GM19193 (cell line): ENCODE results near the gene DNMT3L.
"Not testable (repeated sequence)": the region's sequence is repeated elsewhere in the genome, so short reads cannot be mapped to it uniquely, and the experiment has no call there.

Source experiments
- POLR2A ChIP-seq: IDR thresholded peaks from 4 replicates; pipeline ENCODE4 v1.6.1; 2011; ENCODE audit not compliant: insufficient read depth, insufficient read length; ENCODE audit errors: extremely low read depth

Gene DNMT3L

DNA sequence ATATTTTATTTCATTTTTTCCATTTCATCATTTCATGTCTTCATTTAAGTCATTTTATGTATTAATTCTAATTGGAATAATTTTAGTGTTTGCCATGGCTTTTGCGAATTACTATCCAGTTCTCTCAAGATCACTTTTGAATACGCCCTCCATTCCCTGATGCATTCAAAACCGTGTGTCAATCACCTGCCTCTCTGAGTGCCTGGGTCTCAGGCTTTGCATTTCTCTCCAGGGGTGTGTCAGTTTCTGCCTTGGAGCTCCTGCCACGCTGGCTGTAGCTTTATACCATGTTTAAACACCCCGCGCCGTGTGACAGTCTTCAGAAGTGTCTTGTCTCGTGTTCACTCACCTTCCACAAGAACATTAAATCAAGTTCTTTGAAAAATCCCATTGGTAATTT is 7.4 kb upstream of the DNMT3L start:
- TF ChIP-seq POLR2A: no peak

DNA sequence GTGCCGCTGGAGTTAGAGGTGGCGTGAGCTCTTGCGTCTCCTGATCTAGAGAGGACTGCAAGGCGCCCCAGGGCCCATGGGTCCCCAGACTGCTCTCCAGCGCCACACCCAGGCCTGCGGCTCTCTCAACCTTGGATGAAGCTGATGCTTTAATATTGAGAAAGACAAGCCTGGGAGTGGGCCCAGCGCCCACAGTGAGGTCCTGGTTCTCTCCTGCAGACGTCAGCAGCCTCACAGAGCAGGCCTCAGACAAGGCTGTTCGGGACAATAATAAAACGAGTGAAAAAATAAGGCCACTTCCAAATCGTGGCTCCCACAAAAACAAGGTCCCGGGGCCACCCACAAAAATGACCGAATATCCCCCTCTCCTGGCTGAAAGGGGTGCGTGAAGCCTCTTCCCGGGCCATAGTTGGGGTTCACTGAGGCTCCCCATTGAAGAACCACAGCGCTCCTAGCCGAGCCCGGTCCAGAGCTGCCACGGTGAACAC is 6.0 kb upstream of the DNMT3L start:
- no peak for TF ChIP-seq POLR2A

DNA sequence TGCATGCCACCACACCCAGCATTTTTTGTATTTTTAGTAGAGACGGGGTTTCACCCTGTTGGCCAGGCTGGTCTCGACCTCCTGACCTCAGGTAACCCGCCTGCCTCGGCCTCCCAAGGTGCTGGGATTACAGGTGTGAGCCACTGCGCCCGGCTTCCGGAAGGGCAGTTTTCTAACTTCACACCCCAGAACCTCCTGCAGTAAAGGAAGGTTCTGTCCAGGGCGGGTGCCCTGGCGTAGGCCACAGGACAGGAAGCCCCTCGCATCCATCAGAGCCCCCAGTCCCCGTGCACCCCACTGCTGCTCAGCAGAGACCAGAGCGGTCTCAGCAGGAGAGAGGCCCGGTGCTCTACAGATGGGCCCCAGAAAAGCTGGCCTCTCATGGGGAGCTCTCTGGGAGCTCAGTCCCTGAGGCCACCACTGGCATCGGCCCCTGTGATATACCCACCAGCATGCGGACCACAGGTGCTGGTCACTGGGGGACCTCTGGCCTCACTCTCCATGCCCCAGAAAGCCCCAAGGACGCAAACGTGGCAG is 4.1 kb upstream of the DNMT3L start:
- no peak for TF ChIP-seq POLR2A

DNA sequence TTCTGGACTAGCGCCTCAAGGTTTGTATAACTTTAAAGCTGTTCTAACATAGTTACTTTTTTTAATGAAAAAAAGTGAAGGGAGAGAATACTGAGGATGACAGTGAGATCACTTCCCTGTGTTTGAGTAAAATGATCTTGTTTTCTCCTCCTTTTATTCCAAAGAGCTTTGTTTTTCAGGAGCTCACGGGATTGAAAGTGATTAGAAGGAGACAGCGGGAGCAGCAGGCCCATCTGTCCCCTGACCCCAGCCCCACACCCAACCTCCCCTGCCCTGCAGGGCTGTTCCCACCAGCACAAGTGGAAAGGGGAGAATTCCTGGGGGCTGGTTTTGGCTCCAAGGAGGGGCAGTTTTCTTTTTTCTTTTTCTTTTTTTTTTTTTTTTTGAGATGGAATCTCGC is 2.1 kb upstream of the DNMT3L start:
- TF ChIP-seq POLR2A: no peak

DNA sequence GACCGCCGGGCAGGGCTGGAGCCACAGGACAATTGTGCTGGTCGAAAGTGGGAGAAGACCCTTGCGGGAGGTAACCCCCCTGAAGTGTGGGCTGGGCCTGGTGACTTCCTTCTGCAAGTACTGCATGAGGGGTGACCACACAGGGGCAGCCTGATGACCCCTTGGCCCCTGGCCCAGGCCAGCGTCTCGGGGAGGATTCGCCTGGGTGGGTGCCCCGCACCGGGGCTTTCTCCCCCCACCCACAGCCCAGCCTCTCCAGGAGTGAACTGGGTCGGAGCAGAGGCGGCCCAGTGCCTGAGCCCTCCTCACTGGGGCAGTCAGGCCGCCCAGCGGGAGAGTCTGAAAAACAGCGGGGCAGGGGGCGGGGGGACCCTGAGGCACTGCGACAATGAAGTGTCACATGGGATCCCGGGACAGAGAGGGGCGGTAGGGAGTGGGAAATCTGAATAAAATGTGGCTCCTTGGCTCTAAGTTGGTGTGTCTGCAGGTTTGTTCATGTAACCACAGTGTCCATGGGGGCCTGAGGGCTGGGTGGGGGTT is 1.6 kb upstream of the DNMT3L start:
- TF ChIP-seq POLR2A: no peak

DNA sequence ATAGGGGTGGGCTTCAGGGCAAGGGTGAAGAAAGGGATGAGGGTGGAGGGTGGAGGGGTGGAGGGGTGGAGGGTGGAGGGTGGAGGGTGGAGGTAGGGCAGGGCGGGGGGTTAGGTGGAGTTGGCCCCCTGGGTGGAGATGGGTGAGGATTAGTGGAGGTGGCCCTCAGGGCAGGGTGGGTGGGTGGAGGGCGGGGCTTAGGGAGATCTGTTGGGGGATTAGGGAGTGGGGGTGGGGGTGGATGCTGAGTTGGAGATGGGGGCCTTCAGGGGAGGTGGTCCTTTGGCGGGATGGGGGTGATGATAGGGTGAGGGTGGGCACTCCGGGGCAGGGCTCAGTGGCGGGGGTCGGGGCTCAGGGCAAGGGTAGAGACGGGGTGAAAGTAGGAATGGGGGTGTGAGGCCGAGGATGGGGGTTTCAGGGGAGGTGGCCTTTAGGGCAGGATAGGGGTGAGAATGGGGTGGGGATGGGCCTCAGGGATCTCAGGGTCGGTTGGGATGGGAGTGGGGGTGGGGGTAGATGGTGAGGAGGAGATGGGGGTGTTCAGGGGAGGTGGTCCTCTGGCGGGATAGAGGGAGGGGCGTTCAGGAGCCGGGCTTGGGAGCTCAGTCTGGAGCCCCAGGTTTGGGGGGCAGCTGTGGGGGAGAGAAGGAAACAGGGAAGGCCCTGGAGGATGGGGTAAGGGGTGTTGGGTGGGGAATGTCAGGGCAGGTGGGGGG is 800 bp upstream of the DNMT3L start:
- TF ChIP-seq POLR2A: no peak

DNA sequence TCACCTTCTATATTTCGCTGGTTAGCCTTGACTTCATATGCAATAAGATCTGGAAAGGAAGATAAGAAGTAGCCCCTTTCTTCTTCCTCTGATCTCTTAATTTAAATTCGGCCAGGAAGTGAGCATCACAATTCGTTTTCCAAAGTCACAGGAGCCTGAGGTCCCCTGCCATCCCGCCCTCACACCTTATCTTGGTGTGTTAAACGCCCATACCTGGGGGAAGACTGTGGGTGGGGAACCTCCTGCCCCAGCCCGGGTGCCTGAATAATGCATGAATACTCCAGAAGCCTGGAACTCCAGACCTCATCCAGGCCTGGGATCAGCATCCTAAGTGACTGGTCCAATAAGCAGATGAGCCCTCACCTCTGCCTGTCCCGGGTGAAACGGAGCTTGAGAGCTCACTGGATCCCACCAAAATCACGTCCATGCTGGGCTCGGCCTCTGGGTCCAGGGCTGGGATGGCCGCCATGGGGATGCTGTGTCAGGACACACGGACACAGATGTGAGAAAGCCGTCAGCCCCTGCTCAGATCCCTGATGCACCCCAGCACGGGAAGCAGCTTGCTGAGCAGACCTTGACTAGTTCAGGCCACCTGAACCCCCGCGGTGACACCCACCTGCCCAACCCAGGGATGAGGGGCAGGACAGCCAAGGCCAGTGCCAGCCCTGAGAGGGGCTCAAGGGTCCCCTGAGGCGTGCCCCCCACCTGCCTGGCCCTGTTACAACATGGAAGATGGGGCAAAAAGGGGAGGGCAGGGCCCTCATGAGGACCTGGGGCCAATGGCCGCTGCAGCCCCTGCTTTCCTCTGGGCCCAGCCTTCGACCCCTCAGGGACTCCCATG is 686 bp downstream of the DNMT3L start:
- TF ChIP-seq POLR2A: no peak

DNA sequence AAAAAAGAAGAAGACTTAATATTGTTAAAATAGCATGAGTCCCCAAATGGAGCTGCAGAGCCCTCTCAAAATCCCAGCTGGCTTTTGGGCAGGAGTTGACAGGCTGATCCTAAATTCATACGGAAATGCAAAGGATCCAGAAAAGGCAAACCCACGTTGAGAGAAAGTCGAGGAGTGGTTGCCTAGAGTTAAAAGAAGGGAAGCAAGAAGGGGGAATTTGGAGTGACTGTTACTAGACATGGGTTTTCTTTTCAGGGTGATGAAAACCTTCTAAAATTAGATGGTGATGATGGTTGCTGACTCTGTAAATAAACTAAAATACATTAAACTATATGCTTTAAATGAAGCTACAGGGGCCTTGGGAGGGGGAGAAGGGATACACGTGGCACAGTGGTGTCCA is 1.6 kb downstream of the DNMT3L start:
- no peak for TF ChIP-seq POLR2A

DNA sequence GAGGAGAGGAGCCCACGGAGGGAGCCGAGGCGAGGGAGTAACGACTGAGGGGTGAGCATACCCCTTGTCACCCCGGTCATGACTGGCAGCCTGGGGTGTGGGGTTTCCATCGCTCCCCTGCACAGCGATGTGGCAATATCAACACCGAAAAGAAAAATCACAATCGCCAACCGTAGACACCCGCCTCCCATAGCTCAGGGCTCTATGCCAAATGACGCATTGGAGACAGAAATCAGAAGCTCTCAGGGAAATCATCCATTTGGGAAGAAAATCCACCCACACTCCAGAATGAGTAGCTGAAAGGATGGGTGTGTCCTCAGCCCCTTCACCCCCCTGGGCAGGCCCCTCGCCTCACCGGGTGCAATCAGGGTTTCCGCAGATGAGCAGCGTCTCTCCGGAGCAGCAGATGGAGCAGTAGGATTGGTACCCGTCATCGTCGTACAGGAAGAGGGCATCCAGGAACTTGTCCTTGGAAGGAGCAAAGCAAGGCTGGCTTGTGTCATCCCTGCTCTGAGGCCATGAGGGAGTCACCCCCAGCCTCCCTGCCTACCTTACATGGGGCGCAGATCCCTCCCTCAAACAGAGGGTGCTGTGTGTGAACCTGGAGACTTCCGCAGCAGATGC is 2.5 kb downstream of the DNMT3L start:
- TF ChIP-seq POLR2A: no peak

DNA sequence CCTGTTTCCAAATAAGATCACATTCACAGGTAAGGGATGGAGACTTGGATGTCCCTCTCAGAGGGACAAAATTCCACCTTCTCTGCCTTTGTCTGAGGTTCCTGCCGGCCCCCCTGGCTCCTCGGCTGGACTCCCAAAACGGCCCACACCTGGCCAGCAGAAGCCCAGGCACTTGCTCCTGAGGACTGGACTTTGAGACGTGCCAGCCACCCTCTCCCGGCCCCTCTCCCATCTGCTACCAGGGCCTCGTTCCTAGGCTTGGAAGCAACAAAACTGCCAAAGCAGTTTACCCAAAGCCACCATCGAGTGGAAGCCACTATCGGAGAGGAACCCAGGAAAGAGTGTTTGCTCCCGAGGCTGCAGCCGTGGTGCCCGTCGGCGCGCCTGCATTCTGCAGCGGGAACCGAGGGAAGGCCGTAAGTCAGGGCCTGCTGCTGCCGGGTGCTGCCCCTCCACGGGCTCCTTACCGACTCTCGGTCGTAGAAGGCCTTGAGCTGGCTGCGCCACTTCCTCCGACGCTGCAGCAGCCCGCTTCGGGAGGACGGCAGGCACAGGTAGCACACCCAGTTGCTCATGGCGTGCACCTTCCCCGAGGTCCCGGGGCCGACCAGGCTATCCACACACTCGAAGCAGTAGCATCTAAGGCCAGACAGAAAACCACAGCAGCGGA is 3.5 kb downstream of the DNMT3L start:
- TF ChIP-seq POLR2A: no peak

DNA sequence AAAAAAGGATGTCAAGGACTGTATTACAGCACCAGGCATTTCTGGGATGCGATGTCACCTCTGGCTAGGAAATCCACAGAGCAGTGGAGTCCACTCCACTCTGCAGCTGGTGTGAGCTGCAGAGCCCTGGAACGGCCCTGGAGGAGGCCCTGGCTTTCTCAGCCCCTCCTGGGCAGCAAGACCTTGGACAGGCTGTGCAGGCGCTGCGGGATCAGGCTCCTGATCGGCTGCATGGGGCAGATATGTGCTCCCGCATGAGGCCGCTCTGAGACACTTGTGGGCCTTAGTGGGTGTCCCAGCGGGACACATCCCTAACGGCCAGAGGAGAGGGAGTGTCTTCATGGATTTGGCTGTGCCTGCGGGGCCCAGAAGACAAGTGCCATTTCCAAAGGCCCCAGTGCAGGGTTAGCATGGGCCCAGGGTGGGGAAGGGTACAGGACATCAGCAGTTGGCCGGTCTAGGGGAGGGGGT is 6.2 kb downstream of the DNMT3L start:
- no peak for TF ChIP-seq POLR2A

DNA sequence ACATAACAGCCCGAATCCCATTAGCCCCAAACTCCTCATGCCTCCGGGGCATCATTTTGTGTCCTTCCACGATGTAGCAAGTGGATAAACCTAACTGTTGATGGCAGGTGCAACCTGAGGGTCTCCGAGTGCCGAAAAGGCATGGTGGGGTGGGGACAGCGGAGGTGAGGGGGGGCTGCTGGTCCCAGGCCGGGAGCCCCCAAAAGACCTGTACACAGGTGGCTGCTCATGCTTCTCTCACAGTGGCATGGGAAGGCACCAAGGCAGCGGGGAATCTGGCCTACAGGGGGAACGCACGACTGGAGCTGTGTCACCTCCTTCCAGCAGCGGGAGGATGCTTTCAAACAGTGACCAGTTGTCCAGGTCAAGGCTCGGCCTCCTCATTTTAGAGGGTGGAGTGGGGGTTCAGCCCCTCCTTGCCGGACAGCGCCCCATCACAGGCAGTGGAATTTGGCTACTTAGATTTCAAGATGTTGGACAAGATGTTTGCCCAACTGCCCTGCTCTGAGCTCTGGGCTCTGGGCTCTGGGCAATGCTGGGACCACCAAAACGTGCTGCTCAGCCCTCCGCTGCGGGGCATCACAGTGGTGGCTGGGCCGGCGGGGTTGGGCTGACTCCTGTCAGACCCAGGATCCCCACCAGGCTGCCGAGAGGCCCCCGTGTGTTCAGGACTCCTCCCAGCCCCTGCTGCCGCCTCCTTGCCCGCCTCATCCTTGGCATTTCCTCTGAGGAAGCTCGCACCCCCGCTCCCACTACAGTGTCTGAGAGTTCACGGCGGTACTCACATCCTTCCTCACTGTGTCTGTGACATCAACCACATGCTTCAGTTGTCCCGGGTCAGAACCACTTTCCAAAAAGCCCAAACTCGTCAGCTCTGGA is 7.6 kb downstream of the DNMT3L start:
- TF ChIP-seq POLR2A: no peak

DNA sequence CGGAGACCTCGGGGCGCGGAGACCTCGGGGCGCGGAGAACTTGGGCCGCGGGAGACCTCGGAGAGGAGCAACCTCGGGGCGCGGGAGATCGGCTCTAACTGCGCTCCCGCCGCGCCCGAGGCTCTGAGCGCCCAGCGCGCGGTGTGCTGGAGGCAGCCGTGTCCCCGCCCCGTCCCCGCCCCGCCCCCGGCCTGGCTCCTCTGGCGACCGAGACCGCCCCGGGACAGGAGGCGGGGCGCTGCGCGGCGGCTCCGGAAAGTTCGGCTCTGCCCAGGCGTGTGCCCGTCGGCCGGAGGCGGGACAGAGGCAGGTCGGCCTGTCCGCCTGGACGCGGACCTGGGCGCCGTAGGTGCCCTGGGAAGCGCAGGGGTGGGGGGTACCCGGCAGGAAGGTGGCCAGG is 20.9 kb downstream of the DNMT3L start, which contains the start of gene ICOSLG:
Gene ICOSLG (minus strand): TSS at position 102 of the 400 bp plus-strand sequence. CDS start 126 bp downstream, outside the sequence.
- TF ChIP-seq POLR2A: not testable (repeated sequence)

DNA sequence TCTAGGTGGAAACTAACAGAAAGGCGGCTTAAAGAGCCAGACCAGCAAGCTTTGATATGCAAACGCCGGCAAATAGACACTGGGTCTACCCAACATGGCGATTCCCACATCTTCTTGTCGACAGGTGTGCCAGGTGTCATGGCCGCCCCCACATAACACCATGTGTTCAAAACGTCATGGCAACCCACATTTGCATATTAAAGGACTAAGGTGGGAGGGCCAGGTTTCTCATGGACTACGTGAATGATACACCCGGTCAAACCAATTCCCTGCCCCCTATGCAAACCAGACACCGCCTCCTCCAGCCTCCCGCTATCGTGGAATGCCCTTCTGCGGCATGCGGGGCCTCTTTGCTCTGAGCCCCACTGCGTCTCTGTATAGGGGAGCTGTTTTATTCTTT is 62.2 kb downstream of the DNMT3L start:
- TF ChIP-seq POLR2A: no peak
